Stimulated activated CD4-positive, alpha-beta T cell treated with anti-CD3 and anti-CD28 coated beads, Interleukin-1b, Interleukin-23, amount 100 ng/mL, for 24 hours (primary cell): ENCODE data around the gene IL17REL.
A peak's percentile ranks its signal among the peaks of the same experiment; 100 is the strongest.

Experiments
- DNase-seq, 4 experiments: peaks; one replicate each; pipeline ENCODE4 v3.0.0-alpha.2; 2020; ENCODE audit warnings: low read depth in 4 of 4, low spot score in 1 of 4

Gene IL17REL

GRCh38 chr22:49958931-49959781, 53.4 kb downstream of the IL17REL start:
- no peak for DNase-seq

DNA sequence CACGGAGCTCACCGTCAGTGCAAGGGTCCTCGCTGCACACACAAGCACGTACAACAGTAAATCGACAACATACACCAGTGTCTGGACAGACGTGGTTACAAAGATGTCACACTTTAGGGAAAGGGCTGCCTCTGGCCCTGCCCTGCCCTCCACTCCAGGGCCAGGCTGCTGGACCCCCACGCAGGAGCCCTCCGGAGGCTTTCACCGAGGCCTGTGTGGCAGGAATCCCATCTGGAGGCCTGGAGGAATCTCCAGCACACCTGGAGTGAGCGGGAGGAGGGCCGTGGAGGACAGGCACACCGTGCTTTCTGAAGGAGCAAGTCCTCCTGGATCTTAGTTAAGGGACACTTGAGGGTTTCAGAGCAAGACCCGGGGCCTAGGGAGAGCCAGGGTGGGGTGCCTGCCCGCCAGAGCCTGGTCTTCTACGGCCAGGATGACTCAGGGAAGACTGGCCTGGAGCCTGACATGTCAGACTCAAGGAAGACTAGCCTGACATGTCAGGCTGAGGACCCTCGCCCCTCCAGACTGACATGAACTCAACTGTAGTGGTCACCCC, 54.1 kb downstream of the IL17REL start:
- DNase-seq = no peak

GRCh38 chr22:49957826-49958365, 54.7 kb downstream of the IL17REL start:
- DNase-seq = no peak

GRCh38 chr22:49956914-49957825, 55.4 kb downstream of the IL17REL start:
- DNase-seq = no peak

DNA sequence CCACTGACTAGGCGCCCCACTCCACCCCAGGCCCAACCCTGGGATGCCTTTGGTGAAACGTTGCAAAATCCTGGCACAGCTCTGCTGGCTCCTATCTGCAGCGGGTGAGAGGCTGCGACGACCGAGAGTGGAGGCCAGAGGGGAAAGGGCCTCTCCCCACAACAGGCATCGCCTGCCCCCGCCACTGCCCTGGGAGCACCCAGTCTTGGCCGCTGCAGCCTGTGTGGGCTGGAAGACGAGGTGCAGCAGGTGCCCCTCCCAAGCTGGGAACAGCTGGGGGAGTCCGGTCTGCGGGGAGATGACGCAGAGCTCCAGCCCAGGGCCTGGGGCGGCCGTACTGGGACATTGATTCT, 56.2 kb downstream of the IL17REL start:
- no peak for DNase-seq

DNA sequence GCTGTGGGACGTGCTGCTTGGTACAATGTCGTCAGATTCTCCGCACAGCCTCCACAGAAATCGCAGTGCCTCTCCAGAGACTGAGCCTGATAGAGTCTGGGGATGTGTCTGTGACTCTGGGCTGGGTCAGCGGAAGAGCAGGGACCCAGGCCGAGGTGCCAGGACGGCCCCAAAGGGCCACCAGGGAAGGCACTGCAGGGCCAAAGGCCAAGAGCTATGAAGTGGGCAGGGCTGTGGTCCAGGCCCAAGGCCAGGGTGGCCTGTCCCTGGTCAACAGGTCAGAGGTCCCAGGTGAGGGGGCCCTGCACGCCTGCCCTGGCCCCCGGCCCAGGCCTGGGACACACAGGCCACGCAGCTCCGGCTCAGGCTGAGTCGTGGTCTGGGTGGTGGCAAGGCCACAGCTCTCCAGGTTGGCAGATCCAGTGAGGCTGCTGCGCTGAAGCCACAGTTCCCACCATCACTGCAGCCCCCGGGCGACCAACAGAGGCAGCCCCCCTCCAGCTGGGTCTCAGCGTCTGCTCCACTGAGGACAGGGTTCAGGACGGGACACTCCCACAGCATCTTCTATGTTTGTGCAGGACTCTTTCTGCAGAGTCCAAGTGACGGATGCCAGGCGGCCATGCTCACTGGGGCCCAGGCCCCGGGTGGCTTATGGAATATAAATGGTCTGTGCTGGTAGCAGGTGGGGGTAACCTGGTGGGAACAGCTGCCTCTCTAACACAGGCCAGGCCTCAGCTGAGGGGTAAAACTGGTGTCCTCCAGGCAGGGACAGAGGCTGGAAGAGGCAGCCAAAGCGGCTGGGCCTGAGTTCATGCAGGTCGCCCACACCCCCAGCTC, 56.8 kb downstream of the IL17REL start:
- DNase-seq = no peak

DNA sequence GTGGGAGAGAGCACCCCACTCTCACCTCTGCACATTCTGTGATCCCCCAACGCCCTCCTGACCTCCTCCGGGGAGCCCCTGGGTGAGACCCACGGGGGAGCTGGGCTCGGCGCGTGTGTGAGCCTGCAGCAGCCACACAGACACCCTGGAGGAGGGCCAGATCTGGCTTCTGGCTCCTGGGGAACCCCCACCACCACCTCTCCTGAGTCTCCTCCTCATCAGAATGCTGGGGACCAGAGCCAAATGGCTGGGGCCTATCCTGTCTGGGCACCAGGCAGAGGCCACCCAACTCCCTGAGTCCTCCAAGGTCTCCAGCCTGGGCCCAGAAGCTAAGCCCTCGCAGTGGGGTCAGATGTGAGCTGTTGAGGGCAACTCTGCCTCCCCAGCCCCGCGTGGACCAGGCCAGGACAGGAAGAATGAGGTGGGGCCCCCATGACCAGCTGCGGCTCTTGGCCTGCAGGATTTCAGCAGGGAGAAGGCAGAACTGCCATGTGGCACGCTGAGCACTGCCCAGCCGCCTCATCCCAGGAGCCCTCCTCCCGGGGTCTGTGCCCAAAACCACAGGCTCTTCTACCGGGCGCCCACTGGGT, 57.5 kb downstream of the IL17REL start:
- DNase-seq = no peak

GRCh38 chr22:49954354-49954753, 58.2 kb downstream of the IL17REL start:
- DNase-seq = no peak

DNA sequence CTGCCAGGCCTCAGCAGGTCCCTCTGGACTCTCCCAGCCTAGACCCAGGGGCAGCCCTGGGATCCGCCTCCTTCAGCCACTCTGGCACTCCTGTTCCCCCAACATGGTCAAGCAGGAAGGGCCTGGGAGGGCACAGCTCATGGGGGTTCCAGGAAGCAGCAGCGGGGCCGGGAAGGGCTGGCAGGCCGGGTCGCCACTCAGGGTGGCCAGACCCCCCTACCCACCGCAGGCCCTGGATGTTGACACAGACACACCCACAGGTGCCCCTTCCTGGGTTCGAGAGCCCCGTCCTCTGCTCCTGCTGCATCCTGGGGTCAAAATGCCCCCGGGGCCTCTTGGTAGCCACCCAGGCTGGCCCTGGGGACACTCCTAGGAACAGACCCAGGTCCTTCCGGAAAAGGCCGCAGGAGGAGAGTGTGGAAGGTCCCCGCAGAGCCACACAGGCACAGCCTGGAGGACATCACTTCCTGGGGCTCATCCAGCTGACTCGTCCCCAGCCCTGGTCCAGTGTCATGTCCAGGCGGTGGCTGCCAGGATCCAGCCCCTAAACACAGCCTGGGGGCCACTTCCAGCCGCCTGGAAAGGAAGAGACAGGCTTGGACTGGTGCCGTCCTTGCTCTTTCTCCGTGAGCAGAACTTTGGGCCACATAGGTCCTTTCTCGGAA, 58.8 kb downstream of the IL17REL start:
- no peak for DNase-seq

- DNase-seq = no peak
Measured at GRCh38 chr22:49953027-49953679, 59.4 kb downstream of the IL17REL start.

- no peak for DNase-seq
Measured at GRCh38 chr22:49951986-49952896, 60.3 kb downstream of the IL17REL start.

DNA sequence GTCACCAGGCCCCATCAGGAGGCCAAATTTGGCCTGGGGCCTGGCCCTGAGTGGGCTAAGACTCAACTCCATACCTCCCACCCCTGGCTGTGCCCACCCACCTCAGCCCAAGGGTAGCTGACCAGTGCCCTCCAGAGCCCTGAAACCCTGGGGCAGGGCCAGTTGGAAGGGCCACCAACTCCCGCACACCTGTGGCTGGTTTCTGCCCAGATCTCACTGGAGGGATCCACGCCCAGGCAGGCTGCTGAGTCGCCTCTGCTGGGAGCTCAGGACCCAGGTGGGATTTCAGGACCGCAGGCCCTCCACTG, 60.9 kb downstream of the IL17REL start:
- no peak for DNase-seq

- peak in 1 of 4 experiments; percentile 40 for DNase-seq
Measured at GRCh38 chr22:49951000-49951677, 61.4 kb downstream of the IL17REL start.

DNA sequence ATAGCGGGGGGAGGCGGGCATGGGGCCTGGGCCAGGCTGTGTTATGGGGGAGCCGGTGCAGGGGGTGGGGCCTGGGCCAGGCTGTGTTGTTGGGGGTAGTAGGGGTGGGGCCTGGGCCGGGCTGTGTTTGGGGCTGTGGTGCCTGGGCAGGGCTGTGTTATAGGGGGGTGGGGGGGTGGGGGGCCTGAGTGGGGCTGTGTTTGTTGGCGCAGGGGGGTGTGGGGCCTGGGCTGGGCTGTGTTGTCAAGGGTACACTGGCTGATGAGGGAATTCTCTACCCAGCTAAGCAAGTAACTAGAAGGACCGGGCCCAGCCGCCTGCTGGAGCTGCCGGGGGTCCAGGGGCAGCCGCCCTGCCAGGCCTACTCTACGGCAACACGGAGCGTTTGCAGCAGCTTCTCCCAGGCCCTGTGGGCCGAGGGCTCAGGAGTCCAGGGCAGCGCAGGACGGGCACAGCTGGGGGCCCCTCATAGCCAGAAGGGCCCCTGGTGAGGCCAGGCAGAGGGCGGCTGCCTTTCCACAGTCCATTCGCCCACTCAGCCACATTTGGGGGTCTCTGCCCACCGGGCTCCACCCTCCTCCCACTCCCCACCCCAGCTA, 62.1 kb downstream of the IL17REL start:
- DNase-seq = no peak

DNA sequence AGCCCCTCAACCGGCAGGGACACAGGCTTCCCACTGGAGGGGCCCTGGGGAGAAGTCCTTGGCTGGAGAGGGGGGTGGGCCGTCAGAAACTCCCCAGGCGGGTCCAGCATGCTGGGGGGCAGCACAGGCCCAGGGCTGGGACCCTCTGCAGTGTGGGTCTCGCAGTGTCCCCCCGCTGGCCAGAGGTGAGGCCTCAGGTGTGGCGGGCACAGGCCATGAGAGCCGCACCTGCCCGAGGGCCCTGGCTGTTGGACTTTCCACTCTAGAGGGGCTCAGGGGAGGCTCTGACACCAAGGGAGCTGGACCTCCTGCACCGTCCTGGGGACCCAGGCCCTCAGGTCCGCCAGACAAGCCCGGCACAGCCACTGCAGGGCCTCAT, 62.7 kb downstream of the IL17REL start:
- DNase-seq = no peak

GRCh38 chr22:49948958-49949913, 63.3 kb downstream of the IL17REL start:
- DNase-seq = no peak
